GM12891 (cell line): Measurements from ENCODE around the gene PRG3.

Experiments
- DNase-seq: peaks from one replicate; pipeline ENCODE4 v3.0.0; 2011; ENCODE audit warnings: low spot score; ENCODE audit not compliant: insufficient read length
- FAIRE-seq: peaks from 2 replicates; lab custom pipeline; 2011; peaks lifted over from hg19 to GRCh38; lab: Jason Lieb, UNC
- PAX5 ChIP-seq: IDR thresholded peaks from 2 replicates; pipeline ENCODE4 v1.6.1; 2011; ENCODE audit warnings: low read length, moderate library complexity, mild to moderate bottlenecking; ENCODE audit not compliant: insufficient read depth, severe bottlenecking
- POLR2A ChIP-seq: IDR thresholded peaks from 2 replicates; pipeline ENCODE4 v1.6.1; 2011; ENCODE audit warnings: low read depth, low read length, control low read depth
- POLR2AphosphoS5 ChIP-seq: IDR thresholded peaks from 2 replicates; pipeline ENCODE4 v1.6.1; 2011; ENCODE audit warnings: low read depth, low read length, control low read depth
- POU2F2 ChIP-seq: IDR thresholded peaks from 2 replicates; pipeline ENCODE4 v1.6.1; 2011; ENCODE audit warnings: low read depth, mild to moderate bottlenecking, control low read depth, low read length, moderate library complexity
- SPI1 ChIP-seq: IDR thresholded peaks from 2 replicates; pipeline ENCODE4 v1.6.1; 2011; ENCODE audit warnings: low read depth, low read length, control low read depth
- TAF1 ChIP-seq: IDR thresholded peaks from 2 replicates; pipeline ENCODE4 v1.6.1; 2011; ENCODE audit warnings: low read depth, low read length, control low read depth

PRG3 gene

DNA sequence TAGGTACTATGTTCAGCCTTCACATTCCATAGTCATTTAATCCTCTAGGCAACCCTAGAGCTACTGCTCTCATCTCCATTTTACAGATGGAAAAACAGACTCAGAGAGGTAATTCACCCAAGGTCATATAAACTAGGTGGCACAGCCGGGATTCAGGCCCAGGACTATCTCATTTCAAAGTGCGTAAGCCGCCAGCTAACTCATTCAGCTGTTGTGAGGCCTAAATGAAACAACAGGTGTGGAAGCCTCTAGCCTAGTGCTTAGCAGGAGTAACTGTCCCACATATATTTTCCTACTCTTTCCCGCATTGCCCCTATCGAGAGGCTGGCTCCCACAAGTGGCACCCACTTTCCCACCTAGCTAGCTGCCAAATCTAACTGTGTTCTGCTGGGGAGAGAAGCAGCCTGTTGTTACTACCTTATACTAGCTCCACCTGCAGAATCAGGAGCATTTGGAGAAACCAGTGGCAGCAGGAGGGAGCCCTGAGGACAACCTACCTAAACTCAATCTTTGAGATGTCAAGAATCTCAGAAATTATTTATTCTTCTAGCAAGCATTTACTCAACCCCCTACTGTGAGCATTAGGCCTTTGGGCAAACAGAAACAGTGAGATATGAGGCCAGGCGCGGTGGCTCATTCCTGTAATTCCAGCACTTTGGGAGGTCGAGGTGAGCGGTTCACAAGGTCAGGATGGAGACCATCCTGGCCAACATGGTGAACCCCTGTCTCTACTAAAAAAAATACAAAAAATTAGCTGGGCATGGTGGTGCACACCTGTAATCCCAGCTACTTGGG is 20.9 kb downstream of the PRG3 start:
- TF ChIP-seq PAX5 (no peak), POLR2A (no peak), TAF1 (no peak), SPI1 (no peak), POLR2AphosphoS5 (no peak), POU2F2 (no peak)
- DNase-seq: no peak
- FAIRE-seq: no peak

- FAIRE-seq: no peak
These were observed 21.6 kb downstream of the PRG3 start for GRCh38 chr11:57359396-57359795.

GRCh38 chr11:57358991-57359390 is 22.0 kb downstream of the PRG3 start:
- no peak for DNase-seq
- no peak for TF ChIP-seq POLR2A
- TF ChIP-seq PAX5: no peak
- no peak for TF ChIP-seq POU2F2
- TF ChIP-seq POLR2AphosphoS5: no peak
- TF ChIP-seq SPI1: no peak
- TF ChIP-seq TAF1: no peak
- FAIRE-seq: no peak

More at GRCh38 chr11:57359396-57359795, 21.6 kb downstream of the PRG3 start:
- no peak for DNase-seq
- TF ChIP-seq PAX5 (no peak), POLR2AphosphoS5 (no peak), POLR2A (no peak), POU2F2 (no peak), TAF1 (no peak), SPI1 (no peak)

- no peak for DNase-seq
- FAIRE-seq: no peak
- TF ChIP-seq POU2F2 (no peak), PAX5 (no peak), TAF1 (no peak), POLR2AphosphoS5 (no peak), SPI1 (no peak), POLR2A (no peak)
These were observed 22.4 kb downstream of the PRG3 start for GRCh38 chr11:57358543-57358961.

GRCh38 chr11:57357856-57358255 is 23.1 kb downstream of the PRG3 start:
- no peak for FAIRE-seq
- DNase-seq: no peak
- TF ChIP-seq POU2F2 (no peak), POLR2AphosphoS5 (no peak), TAF1 (no peak)

DNA sequence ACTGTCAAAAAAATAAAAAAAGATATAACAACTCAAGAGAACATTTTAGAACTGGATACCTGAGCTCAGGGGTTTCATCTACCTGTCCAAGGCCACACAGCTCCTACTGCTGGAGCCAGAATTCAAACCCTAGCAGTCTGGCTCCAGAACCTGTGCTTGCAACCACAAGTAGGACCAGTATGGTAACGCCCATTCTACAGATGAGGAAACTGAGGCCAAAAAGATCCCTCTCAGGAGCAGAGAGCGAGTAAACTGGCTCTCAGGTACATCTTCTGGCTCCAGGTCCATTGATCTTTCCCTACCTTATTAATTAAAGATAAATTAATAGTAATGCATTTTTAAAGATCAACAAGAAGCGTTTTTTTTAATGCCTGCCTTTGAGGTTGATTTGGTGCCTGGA is 23.6 kb downstream of the PRG3 start:
- DNase-seq (no peak), FAIRE-seq (no peak)
- TF ChIP-seq PAX5 (no peak), POLR2A (no peak), TAF1 (no peak), POU2F2 (no peak), POLR2AphosphoS5 (no peak), SPI1 (no peak)

GRCh38 chr11:57356268-57356667 is 24.7 kb downstream of the PRG3 start:
- FAIRE-seq (no peak), DNase-seq (no peak)
- TF ChIP-seq POLR2AphosphoS5 (no peak), SPI1 (no peak)

DNA sequence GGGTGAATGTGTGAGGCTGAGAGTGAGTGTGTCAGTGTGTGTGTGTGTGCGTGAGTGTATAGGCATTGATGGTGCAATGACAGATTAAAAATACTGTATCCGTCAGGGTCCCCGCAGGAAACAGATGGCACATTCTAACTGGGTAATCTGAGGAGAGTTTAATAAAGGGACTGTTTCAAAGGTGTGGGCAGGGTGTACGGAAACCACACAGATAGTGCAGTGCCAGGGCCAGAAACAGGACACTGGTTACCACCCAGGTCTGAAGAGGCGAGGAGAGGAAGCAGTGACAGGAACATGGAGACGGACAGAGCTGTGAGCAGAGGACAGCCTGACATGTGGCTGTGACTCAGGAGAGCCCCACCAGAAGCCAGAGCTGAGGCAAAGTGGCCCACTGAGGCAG is 26.3 kb downstream of the PRG3 start:
- peak; percentile 85 for FAIRE-seq
- DNase-seq: no peak

GRCh38 chr11:57353852-57354251 is 27.1 kb downstream of the PRG3 start:
- no peak for TF ChIP-seq TAF1
- no peak for TF ChIP-seq POU2F2
- TF ChIP-seq PAX5: no peak
- TF ChIP-seq POLR2A: no peak
- no peak for TF ChIP-seq SPI1
- TF ChIP-seq POLR2AphosphoS5: no peak
- FAIRE-seq (no peak), DNase-seq (no peak)

More for the DNA sequence above, 26.3 kb downstream of the PRG3 start:
- TF ChIP-seq POLR2A: no peak

DNA sequence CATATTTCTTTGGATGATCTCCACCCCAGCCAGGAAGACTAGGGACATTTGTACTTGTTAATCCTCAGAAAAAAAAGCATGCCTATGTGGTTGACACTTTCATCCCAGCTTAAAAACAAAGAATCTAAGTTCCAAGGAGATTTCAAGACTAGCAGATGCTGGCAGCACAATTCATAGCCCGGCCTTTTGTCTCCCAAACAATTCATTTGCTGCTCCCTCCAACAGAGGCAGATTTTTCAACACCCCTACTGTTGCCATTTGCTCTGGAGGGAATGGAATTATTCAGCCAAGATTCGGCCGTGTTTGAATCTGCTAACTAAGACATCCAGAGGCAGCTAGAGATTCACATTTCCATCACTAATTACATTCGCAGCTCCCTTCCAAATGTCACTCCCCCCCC is 27.5 kb downstream of the PRG3 start:
- FAIRE-seq: no peak
- TF ChIP-seq PAX5 (no peak), POU2F2 (no peak), POLR2A (no peak), TAF1 (no peak), POLR2AphosphoS5 (no peak), SPI1 (no peak)

More for the DNA sequence above, 27.5 kb downstream of the PRG3 start:
- DNase-seq: no peak
